Parietal lobe (tissue), 1 donor: ENCODE measurements around the gene KCNN4. TPM values are rescaled to one million over a fixed set of nuclear protein-coding genes. Genes with fewer than 3 reads are reported as not detected.

Source experiments
- total RNA-seq: library from RNA; depleted of rRNA; stranded (reverse); fragments of >200 nt; gene quantifications from one replicate; pipeline ENCODE4 v1.2.3, GENCODE V29; 2014

KCNN4 gene
- not detected for total RNA-seq

DNA sequence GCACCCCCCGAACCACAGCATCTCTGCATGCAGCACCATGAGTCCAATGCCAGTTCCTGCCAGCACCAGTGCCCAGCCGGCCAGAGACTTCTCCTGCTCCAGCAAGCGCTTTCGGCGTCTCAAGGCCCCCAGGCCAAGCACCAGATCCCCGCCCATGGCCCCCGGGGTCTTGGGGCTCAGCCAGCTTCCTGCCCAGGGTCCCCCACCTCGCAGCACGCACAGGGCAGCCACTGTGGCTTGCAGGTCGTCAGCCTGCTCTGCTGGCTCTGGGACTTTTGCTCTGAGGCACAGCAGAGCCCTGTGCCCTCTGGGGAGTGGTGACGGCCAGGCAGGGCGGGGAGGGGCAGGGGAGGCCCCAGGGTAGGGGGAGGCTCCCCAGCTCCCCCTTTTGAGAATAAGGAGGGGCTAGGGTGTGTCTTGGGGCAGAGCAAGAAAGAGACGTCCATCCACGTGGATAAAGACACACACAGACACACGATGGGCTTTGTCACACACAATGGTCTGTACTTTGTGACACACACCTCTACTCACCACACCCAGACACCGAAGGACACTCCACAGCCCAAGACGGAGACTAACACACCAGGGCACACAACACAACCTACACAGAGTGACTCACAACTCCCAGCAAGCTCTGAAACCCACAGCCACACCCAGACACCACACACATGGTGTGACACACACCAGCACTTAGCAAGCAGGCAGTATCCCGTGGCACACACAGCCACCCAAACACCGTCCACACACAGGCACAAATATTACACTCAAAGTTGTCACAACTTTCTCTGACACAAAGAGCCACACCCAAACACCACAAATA, at the start of gene KCNN4:
KCNN4 (minus strand) TSS at position 268 of the 820 bp plus-strand sequence; CDS start at position 156, 112 bp downstream.

GRCh38 chr19:43826787-43827754, 46.3 kb upstream of the KCNN4 start, which contains the start of gene ZNF283:
ZNF283 (plus strand) TSS chr19:43827321; CDS start chr19:43833505, 6,184 bp downstream.

GRCh38 chr19:43802216-43802951, 21.6 kb upstream of the KCNN4 start, which contains the start of gene LYPD5:
LYPD5 (minus strand) TSS chr19:43802447; CDS start chr19:43802380, 67 bp downstream.

GRCh38 chr19:43754503-43755255, 26.1 kb downstream of the KCNN4 start, which contains the start of gene SMG9:
SMG9 (minus strand) TSS chr19:43754962; CDS start chr19:43750741, 4,221 bp downstream.

Other genes with a start within 250 kb of the KCNN4 start
- 0.94 TPM for gene ZNF575, start 247.8 kb downstream of the KCNN4 start, total RNA-seq
- 17.8 TPM for gene XRCC1, start 205.4 kb downstream of the KCNN4 start, total RNA-seq
- gene PINLYP, start 205.2 kb downstream of the KCNN4 start, total RNA-seq = 14.4 TPM
- 94.8 TPM for gene IRGQ, start 184.8 kb downstream of the KCNN4 start, total RNA-seq
- gene ZNF576, start 184.4 kb downstream of the KCNN4 start, total RNA-seq = 9.7 TPM
- not detected for gene SRRM5, start 168.9 kb downstream of the KCNN4 start, total RNA-seq
- 132 TPM for gene ZNF428, start 161.3 kb downstream of the KCNN4 start, total RNA-seq
- gene CADM4, start 141.1 kb downstream of the KCNN4 start, total RNA-seq = 89.8 TPM
- gene PLAUR, start 110.8 kb downstream of the KCNN4 start, total RNA-seq = 4.7 TPM
- gene IRGC, start 64.9 kb downstream of the KCNN4 start, total RNA-seq = not detected
- gene SMG9, start 26.0 kb downstream of the KCNN4 start, total RNA-seq = 18.5 TPM
- 4.7 TPM for gene LYPD5, start 21.5 kb upstream of the KCNN4 start, total RNA-seq
- 71.1 TPM for gene ZNF283, start 46.3 kb upstream of the KCNN4 start, total RNA-seq
- gene ZNF404, start 103.0 kb upstream of the KCNN4 start, total RNA-seq = 8.8 TPM
- gene ZNF45, start 154.3 kb upstream of the KCNN4 start, total RNA-seq = 36.6 TPM
- 41.0 TPM for gene ZNF221, start 170.3 kb upstream of the KCNN4 start, total RNA-seq
- 20.7 TPM for gene ZNF155, start 203.2 kb upstream of the KCNN4 start, total RNA-seq
- 8.8 TPM for gene ZNF230, start 222.0 kb upstream of the KCNN4 start, total RNA-seq
- gene ZNF222, start 244.4 kb upstream of the KCNN4 start, total RNA-seq = 14.7 TPM